Aorta (tissue), 5 donors: Measurements from ENCODE around the gene USP6NL. TPM values are rescaled to one million over a fixed set of nuclear protein-coding genes. Genes with fewer than 3 reads are reported as not detected.

Source experiments
- ATAC-seq: fragments of 200-7000 bp; cut with Tn5 transposase; one replicate; pipeline ENCODE4 v1.9.1; 2022; ENCODE audit warnings: moderate library complexity; ENCODE audit not compliant: low FRiP score
- DNase-seq, 2 donors: peaks; one replicate each; pipeline ENCODE4 v3.0.0-alpha.2; 2020
- H3K27ac ChIP-seq, 2 donors: one replicate each; pipeline ENCODE4 v1.5.1; 2013; ENCODE audit warnings: low read length in 2 of 2, mild to moderate bottlenecking in 2 of 2, moderate library complexity in 2 of 2, control low read depth in 1 of 2, inconsistent platforms in 1 of 2, low read depth in 1 of 2
- H3K27me3 ChIP-seq, 2 donors: one replicate each; pipeline ENCODE4 v1.6.1; 2013; ENCODE audit warnings: control low read depth in 1 of 2, low read length in 1 of 2, mild to moderate bottlenecking in 1 of 2, moderate library complexity in 1 of 2; ENCODE audit not compliant: insufficient read depth in 2 of 2, control insufficient read depth in 1 of 2
- H3K36me3 ChIP-seq, 2 donors: one replicate each; pipeline ENCODE4 v1.6.1; 2013; ENCODE audit warnings: control low read depth in 1 of 2, low read length in 1 of 2, mild to moderate bottlenecking in 1 of 2; ENCODE audit not compliant: insufficient read depth in 2 of 2, control insufficient read depth in 1 of 2
- H3K4me1 ChIP-seq, 2 donors: one replicate each; pipeline ENCODE4 v1.6.1; 2013; ENCODE audit warnings: low read length in 2 of 2, control low read depth in 1 of 2, mild to moderate bottlenecking in 1 of 2, moderate library complexity in 1 of 2; ENCODE audit not compliant: insufficient read depth in 2 of 2, control insufficient read depth in 1 of 2
- H3K4me3 ChIP-seq, 2 donors: one replicate each; pipeline ENCODE4 v1.5.1; 2013; ENCODE audit warnings: low read length in 2 of 2, control low read depth in 1 of 2, mild to moderate bottlenecking in 1 of 2
- H3K9me3 ChIP-seq: one replicate; pipeline ENCODE4 v1.6.1; 2013; ENCODE audit warnings: mild to moderate bottlenecking, low read length; ENCODE audit not compliant: control insufficient read depth
- WGBS, 2 donors: extraction: QIAGEN DNeasy Blood & Tissue Kit; methylation state at CpG; one replicate each; pipeline ENCODE4 v1.1.7; 2013; 5-methylcytosine and 5-hydroxymethylcytosine counted together
- intact Hi-C, 2 donors: fragments of 100-400 bp; cut with DNase I; formaldehyde crosslinking; loops; one replicate each; pipeline versions ENCODE4 v1.14.2 to v1.15.0; 2022
- polyA plus RNA-seq, 2 donors: library from polyadenylated mRNA; stranded (reverse); fragments of 200-250 nt; gene quantifications; one replicate each; pipeline ENCODE4 v1.2.3, GENCODE V29; 2013
- total RNA-seq, 2 donors: library from RNA; stranded (reverse); fragmentation: NEBNext Ultra II Directional; extraction: Animal tissue kit (Norgen Biotek cat#: 25700); gene quantifications; one replicate each; pipeline ENCODE4 v1.2.1, GENCODE V29; 2021
- donor health status: healthy with polysubstance abuse.
- donor health status: Bipolar disorder and iron deficiency.
- donor health status: DM: no; HTN: no; CAD: no.
- donor health status: DM: no; HTN: no; CAD: no.
- donor health status: DM: yes; HTN: yes; CAD: no.

USP6NL gene
- total and polyA plus RNA-seq, 4 donors = 3.8 to 12.5 (median 7.7) TPM

DNA sequence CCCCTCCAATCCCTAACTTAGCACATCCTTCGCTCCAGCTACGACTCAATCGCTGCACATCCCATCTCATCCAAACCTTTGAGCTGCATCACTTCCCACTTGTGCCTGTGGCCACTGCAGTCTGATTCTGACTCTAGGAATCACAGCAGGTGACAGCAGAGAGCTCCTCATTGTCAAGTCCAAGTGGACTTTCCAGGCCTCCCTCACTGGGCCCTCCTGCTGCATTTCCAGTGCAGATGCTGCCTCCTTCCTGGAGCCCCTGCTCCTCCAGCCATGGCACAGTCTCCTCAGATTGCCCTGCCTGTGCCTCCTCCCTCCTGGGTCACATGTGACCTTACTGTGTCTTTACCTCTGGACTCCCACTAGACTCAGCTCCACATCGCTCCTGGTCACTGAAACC, 157.3 kb downstream of the USP6NL start:
- Histone ChIP-seq H3K9me3 (no peaks in the 10 kb centered on the region), H3K27ac (no peak overlapping the region), H3K27me3 (no peaks in the 10 kb centered on the region), H3K36me3 (no peaks in the 10 kb centered on the region), H3K4me3 (no peak overlapping the region), H3K4me1 (no peaks in the 10 kb centered on the region)
- DNase-seq (no peak), ATAC-seq (no peak)
- 96 to 98% methylated on average over 4 of the region's 4 CpGs for whole genome bisulfite sequencing, 2 donors
- intact Hi-C loops = no loop called here

DNA sequence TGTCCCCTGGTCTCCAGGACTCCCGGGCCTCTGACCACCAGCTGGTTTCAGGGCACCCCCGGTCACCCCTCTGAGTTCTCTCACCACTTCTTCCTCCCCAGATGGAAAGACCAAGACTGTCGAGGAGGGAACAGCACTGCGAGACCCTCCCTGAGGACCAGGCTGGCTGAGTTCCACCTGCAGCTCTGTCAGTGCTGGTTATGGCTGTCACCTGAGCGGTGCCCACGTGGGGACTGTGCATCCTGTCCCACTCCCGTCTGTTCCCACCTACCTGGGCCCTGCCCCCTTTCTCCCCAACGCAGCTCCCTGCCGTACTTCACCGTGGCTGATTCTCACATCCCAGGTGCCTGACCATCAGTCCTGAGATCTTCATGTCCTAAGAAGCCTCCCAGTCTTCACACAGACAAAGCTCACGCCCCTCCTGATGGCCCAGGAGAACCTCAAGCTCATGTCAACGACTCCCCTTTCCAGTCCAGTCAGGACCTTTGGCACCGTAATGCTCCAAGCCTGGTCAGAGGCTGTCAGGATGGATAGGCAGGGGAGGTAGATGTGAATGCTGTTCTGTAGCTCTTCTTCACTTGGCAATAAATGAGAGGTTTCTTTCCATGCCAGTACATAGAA, 159.7 kb downstream of the USP6NL start:
- 76 to 84% methylated on average over 13 of the region's 13 CpGs for WGBS, 2 donors
- no peaks in the 10 kb centered on the region for H3K27me3 ChIP-seq
- H3K36me3 ChIP-seq = no peaks in the 10 kb centered on the region
- DNase-seq = no peak
- H3K9me3 ChIP-seq = no peaks in the 10 kb centered on the region
- peak; percentile 16 for ATAC-seq
- H3K27ac ChIP-seq = no peak overlapping the region
- H3K4me1 ChIP-seq = no peaks in the 10 kb centered on the region
- no peak overlapping the region for H3K4me3 ChIP-seq
- intact Hi-C loops = no loop called here

DNA sequence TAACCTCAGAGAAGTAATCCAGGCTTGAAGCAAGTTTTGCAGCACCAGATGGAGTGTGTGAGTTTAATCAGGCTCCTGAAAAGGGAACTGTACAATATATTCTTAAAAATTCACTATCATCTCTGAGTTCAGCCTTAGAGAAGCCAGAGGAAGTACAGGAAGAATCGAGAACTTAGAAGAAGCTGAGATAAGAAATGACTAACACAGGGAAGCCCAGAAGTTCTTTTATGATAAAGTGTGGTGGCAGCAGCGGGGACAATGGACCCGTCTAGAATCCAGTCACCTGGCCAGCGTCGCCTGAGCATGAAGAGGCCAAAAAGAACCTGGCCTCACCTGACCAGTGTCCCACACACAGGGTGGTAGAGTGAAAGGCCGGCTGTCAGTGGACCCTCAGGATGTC, 161.0 kb downstream of the USP6NL start:
- H3K27ac ChIP-seq = no peak overlapping the region
- intact Hi-C loops = no loop called here
- WGBS, 2 donors = 55 to 70% methylated on average over 6 of the region's 6 CpGs
- DNase-seq (no peak), ATAC-seq (no peak)
- H3K4me1 ChIP-seq = no peaks in the 10 kb centered on the region
- no peaks in the 10 kb centered on the region for H3K27me3 ChIP-seq
- H3K36me3 ChIP-seq = no peaks in the 10 kb centered on the region
- H3K4me3 ChIP-seq = no peak overlapping the region
- no peaks in the 10 kb centered on the region for H3K9me3 ChIP-seq

DNA sequence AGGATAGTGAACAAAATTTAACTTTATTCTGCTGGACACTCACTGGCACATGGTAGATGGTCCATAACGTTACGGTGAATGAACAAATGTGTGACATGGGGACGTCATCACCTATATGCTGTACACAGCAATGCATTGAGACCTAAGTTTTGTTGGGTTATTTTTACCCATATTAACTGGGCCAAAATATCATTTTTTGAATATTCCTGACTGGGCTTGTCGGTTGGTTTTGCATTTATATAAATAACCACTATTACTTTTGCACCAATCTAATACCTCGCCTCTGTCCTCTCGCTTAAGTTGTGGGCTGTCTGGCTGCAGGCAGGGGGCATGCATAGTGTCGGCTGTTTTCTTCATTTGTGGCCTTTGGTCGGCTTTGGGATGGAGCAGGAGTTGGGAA, 161.7 kb downstream of the USP6NL start:
- no peak for DNase-seq
- 70 to 71% methylated on average over 8 of the region's 8 CpGs for WGBS, 2 donors
- H3K27ac ChIP-seq = no peak overlapping the region
- H3K4me1 ChIP-seq = no peaks in the 10 kb centered on the region
- no peak overlapping the region for H3K4me3 ChIP-seq
- H3K9me3 ChIP-seq = no peaks in the 10 kb centered on the region
- no peaks in the 10 kb centered on the region for H3K36me3 ChIP-seq
- intact Hi-C loops = no loop called here
- no peaks in the 10 kb centered on the region for H3K27me3 ChIP-seq
- ATAC-seq = no peak

DNA sequence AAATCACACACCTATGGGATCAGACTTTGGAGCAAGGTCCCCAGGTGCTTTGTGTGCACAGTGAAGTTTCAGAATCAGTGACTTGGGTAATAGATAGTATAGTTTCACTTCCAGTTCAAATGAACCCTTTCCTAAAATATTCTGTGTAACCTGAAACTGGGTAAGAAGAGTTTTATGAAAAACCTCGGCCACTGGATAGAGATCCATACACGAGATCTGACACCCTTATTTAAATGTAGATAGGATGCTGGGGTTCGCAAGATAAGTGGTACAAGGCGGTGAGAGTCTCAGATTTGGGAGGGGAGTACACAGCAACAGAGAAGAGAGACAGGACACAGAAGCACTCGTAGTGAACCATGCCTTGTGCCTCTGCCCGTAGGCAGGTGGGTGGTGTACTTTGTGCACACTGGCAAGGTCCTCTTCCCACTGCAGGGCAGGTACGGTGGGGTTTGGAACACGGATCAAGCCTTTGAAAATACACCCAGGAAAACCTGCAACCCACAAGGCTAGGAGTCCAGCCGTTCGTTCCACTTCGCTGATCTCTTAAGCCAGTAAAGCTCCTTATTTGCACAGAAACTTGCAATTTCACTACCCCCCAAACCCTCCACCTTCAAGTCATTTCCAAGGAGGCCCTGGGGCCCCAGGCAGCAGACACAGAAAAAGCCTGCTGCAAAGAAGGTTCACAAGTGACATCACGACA, 162.8 kb downstream of the USP6NL start:
- no peaks in the 10 kb centered on the region for H3K9me3 ChIP-seq
- no peak for ATAC-seq
- 66 to 71% methylated on average over 12 of the region's 12 CpGs for WGBS, 2 donors
- H3K4me1 ChIP-seq = no peaks in the 10 kb centered on the region
- H3K36me3 ChIP-seq = no peaks in the 10 kb centered on the region
- no peaks in the 10 kb centered on the region for H3K27me3 ChIP-seq
- H3K27ac ChIP-seq = no peak overlapping the region
- DNase-seq = no peak
- intact Hi-C loops = no loop called here
- no peak overlapping the region for H3K4me3 ChIP-seq

DNA sequence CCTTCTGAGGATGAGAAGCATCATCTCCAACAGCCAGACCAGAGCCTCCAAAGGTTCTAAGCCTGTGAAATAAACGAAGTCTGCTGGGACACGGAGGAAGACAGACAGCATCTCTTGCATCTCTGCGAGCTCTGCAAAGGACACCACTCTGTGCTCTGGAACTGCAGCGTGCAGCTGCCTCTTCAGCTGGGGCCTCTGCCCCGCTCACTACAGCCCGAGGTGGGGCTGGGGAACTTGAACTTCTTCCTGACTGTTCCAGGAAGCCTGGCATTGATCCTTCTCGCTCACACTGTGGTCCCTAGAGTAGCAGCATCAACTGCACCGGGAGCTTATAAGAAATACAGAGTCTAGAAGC, 163.3 kb downstream of the USP6NL start:
- WGBS, 2 donors = 61 to 64% methylated on average over 8 of the region's 8 CpGs
- H3K4me3 ChIP-seq = no peak overlapping the region
- no peaks in the 10 kb centered on the region for H3K36me3 ChIP-seq
- H3K27ac ChIP-seq = no peak overlapping the region
- intact Hi-C loops = no loop called here
- ATAC-seq (no peak), DNase-seq (no peak)
- H3K4me1 ChIP-seq = no peaks in the 10 kb centered on the region
- H3K27me3 ChIP-seq = no peaks in the 10 kb centered on the region
- H3K9me3 ChIP-seq = no peaks in the 10 kb centered on the region

DNA sequence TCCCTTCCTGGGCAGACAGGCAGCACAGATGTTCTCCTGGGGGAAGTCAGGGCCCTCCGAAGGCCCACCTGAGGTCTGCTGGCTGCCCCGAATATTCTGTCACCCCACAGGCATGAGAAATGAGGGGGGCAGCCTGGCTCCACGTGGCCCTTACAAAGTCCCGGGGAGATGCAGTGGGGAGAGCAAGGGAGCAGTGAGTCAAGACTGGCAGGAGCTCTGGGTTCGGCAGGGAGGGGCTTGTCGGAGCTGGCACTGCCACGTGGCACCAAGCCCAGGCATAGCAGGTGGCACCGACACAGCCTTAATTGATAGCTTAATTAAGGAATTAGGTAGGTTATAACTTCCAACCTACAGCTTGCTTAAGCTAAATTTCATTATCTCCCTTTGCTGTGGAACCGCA, 163.9 kb downstream of the USP6NL start:
- no peaks in the 10 kb centered on the region for H3K4me1 ChIP-seq
- H3K36me3 ChIP-seq = no peaks in the 10 kb centered on the region
- intact Hi-C loops = no loop called here
- ATAC-seq (no peak), DNase-seq (no peak)
- no peaks in the 10 kb centered on the region for H3K27me3 ChIP-seq
- H3K4me3 ChIP-seq = no peak overlapping the region
- H3K9me3 ChIP-seq = no peaks in the 10 kb centered on the region
- WGBS, 2 donors = 40 to 55% methylated on average over 9 of the region's 9 CpGs
- H3K27ac ChIP-seq = no peak overlapping the region

DNA sequence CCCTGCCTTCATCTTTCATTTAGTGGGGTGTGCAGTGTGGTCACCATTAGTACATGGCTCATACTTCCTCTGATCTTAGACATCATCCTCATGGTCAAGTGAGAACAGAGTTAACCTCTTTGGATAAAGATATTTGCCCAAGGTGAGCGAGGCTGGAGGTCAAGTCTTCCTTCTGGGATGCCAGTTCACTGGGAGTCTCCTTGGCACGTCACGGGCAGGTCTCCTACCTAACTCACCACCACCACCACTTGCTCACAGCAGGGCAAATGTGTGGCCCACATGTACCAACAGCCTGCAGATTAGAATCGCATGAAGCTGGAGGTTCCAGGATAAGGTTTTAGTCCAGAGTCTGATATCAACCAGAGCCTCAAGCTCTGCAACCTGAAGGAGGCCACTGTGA, 164.6 kb downstream of the USP6NL start:
- H3K4me3 ChIP-seq = no peak overlapping the region
- H3K9me3 ChIP-seq = no peaks in the 10 kb centered on the region
- DNase-seq (no peak), ATAC-seq (no peak)
- no peaks in the 10 kb centered on the region for H3K36me3 ChIP-seq
- 88 to 91% methylated on average over 4 of the region's 4 CpGs for WGBS, 2 donors
- H3K27ac ChIP-seq = no peak overlapping the region
- intact Hi-C loops = no loop called here
- no peaks in the 10 kb centered on the region for H3K4me1 ChIP-seq
- H3K27me3 ChIP-seq = no peaks in the 10 kb centered on the region

DNA sequence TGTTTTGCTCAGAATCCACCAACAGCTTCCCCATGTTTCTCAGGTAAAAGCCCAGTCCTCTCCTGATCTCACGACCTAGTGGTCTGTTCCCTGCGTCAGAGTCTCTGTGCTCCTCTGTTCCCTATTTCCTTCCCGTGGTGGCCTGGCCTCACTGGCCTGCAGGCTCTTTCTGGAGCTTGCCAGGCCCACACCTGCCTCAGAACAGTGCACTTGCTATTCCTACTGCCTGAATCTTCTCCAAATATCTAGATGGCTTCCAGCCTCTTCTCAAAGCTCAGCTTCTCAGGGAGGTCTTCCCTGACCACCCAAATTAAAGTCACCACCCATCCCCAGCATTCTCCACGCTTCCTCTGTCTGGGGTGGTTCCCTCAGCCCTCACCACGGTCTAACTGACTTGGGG, 165.3 kb downstream of the USP6NL start:
- H3K27ac ChIP-seq = no peak overlapping the region
- no peak overlapping the region for H3K4me3 ChIP-seq
- 86 to 94% methylated on average over 5 of the region's 5 CpGs for WGBS, 2 donors
- H3K9me3 ChIP-seq = no peaks in the 10 kb centered on the region
- no peaks in the 10 kb centered on the region for H3K36me3 ChIP-seq
- DNase-seq (no peak), ATAC-seq (no peak)
- intact Hi-C loops = no loop called here
- H3K4me1 ChIP-seq = no peaks in the 10 kb centered on the region
- H3K27me3 ChIP-seq = no peaks in the 10 kb centered on the region
